GM18505 (cell line): ENCODE data around the gene WDR59.
"Not testable (repeated sequence)": the region's sequence is repeated elsewhere in the genome, so short reads cannot be mapped to it uniquely, and the experiment has no call there.

Experiments
- ATAC-seq: cut with Tn5 transposase; IDR thresholded peaks from one replicate; pipeline ENCODE4 v1.9.1; 2021; ENCODE audit not compliant: unreplicated experiment
- POLR2A ChIP-seq: IDR thresholded peaks from 4 replicates; pipeline ENCODE4 v1.6.1; 2011; ENCODE audit warnings: borderline replicate concordance; ENCODE audit not compliant: insufficient read depth, insufficient read length; ENCODE audit errors: extremely low read depth

Gene WDR59, protein sequence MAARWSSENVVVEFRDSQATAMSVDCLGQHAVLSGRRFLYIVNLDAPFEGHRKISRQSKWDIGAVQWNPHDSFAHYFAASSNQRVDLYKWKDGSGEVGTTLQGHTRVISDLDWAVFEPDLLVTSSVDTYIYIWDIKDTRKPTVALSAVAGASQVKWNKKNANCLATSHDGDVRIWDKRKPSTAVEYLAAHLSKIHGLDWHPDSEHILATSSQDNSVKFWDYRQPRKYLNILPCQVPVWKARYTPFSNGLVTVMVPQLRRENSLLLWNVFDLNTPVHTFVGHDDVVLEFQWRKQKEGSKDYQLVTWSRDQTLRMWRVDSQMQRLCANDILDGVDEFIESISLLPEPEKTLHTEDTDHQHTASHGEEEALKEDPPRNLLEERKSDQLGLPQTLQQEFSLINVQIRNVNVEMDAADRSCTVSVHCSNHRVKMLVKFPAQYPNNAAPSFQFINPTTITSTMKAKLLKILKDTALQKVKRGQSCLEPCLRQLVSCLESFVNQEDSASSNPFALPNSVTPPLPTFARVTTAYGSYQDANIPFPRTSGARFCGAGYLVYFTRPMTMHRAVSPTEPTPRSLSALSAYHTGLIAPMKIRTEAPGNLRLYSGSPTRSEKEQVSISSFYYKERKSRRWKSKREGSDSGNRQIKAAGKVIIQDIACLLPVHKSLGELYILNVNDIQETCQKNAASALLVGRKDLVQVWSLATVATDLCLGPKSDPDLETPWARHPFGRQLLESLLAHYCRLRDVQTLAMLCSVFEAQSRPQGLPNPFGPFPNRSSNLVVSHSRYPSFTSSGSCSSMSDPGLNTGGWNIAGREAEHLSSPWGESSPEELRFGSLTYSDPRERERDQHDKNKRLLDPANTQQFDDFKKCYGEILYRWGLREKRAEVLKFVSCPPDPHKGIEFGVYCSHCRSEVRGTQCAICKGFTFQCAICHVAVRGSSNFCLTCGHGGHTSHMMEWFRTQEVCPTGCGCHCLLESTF

DNA sequence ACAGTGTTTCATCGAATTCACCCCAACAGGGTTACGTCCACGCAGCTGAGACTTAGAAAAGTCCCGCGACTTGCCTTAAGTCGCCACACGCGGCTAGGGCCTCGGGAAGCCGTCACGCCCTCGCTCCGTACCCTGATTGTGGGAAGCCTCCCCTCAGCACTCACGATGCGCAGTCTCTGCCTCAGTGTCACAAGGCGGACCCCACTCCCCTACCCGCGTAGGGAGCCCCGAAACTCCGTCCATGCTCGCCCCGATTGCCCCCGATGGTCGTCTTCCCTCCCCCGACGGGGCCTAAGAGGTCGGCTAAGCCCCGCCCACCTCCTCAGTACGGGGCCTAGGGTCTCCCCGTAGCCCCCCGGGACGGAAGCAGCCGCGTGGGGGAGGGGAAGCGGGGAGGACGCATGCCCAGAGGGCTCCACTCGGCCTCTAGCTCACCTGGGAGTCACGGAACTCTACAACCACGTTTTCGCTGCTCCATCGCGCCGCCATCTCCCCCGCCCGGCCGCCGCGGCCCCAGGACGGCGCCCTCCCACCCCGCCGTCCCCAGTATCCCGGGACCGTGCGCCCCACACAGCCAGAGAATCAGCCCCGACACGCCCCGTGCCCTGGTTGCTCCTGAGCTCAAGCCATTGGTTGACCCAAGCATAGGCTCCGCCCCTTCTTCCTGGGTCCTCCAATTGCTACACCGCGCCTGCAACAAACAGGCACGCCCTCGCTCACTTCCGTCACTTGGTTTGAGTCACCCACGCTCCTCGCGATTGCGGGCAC lies at the start of gene WDR59:
Gene WDR59, minus strand, starts transcription at position 595 of the 768 bp plus-strand sequence. Its CDS starts 106 bp downstream, at position 489.
- ATAC-seq = peak; percentile 100
- peak; percentile 74 for TF ChIP-seq POLR2A

DNA sequence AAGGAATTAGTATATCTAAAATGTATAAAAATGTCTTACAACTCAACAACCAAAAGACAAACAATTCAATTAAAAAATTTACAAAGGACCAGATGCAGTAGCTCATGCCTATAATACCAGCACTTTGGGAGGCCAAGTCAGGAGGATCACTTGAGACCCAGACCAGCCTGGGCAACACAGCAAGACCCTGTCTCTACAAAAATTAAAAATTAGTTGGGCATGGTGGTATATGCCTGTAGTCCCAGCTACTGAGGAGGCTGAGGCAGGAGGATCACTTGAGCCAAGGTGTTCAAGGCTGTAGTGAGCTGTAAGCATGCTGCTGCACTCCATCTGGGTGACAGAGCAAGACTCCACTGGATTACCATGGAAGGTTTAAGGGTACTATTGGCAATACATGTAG lies 47.7 kb upstream of the WDR59 start:
- ATAC-seq = no peak
- TF ChIP-seq POLR2A = no peak

DNA sequence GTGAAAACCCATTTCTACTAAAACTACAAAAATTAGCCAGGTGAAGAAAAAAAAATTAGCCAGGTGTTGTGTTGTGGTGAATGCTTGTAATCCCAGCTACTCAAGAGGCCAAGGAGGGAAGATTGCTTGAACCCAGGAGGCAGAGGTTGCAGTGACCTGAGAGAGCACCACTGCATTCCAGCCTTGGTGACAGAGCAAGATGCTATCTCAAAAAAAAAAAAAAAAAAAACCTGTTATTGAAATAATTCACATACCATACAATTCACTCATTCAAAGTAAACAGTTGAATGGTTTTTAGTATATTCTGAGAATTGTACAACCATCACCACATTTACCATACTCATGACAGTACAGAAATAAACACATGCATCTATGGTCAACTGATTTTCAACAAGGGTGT lies 44.9 kb upstream of the WDR59 start:
- no peak for ATAC-seq
- no peak for TF ChIP-seq POLR2A

DNA sequence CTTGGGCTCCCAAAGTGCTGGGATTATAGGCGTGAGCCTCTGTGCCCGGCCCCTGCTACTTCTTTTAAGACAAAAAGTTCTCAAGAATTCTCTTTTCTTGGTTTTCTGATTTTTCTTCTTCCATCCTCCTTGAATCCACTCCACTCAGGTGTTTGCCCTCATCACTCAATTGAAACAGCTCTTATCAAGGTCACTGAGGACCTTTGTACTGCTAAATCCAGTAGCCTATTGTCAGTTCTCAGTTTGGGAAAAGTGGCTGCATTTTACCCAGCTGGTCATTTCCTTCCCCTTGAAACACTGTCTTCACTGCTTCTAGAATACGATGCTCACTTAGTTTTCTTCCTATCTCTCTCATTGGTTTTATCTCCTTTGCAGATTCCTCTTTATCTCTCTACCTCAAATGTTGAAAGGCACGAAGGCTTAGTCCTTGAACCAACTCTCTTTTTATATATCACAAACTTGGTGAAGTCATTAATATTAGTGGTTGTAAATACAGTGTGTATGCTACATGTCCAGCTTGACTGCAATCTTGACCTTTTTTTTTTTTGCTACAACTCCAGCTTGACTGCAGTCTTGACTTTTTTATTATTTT lies 43.7 kb upstream of the WDR59 start:
- ATAC-seq = no peak
- no peak for TF ChIP-seq POLR2A

DNA sequence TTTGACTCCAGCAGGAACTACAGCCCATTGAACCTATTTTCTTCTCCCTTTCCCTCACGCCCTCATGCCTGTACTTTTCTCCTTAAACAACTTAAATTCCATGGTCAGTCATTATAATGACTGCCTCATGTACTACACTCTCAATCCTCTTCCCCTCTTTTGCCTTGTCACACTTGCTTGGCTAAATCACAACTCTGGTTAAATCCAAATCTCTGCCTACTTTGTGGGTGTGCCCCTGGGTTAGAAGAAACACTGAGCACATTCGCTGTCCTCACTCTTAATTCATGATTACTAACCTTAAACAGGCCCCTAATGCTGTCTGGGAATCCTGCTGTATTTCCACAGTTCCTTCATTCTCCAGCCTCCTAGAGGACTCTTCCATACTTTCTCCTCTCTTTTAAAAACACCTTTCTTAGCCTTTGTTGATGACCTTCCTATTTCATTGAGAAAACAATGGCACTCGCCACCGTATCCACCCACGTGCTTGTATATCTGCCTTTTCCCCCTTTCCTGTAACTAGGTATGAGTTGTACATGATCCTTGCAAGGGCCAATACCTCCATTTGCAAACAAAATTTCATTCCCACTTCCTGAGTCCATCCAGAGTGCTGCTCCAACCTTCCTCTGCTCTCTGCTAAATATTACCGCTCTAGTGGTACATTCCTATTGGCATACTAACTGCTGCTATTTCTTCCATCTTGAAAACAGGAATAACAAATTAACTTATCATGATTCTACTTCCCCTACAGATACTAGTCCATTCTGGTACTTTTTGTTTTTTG lies 42.8 kb upstream of the WDR59 start:
- no peak for ATAC-seq

DNA sequence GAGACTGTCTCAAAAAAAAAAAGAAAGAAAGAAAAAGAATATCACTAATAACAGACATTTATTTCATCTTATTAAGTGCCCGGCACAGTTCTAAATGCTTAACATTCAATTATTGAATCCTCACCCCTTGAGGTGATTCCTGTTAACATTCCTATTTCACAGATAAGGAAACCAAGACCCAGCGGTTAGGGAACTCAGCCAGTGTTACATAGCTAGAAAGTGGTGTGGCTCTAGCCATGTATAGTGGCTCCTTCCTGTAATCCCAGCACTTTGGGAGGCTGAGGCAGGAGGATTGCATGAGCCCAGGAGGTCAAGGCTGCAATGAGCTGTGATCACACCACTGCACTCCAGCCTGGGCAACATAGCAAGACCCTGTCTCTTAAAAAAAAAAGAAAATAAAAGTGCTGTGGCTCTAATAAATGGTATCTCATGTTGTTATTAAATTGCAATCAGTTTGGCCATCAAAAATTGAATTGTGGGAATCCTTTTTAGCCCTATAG lies 42.0 kb upstream of the WDR59 start:
- no peak for TF ChIP-seq POLR2A
- ATAC-seq = no peak

More for the DNA sequence above, 42.8 kb upstream of the WDR59 start:
- no peak for TF ChIP-seq POLR2A

DNA sequence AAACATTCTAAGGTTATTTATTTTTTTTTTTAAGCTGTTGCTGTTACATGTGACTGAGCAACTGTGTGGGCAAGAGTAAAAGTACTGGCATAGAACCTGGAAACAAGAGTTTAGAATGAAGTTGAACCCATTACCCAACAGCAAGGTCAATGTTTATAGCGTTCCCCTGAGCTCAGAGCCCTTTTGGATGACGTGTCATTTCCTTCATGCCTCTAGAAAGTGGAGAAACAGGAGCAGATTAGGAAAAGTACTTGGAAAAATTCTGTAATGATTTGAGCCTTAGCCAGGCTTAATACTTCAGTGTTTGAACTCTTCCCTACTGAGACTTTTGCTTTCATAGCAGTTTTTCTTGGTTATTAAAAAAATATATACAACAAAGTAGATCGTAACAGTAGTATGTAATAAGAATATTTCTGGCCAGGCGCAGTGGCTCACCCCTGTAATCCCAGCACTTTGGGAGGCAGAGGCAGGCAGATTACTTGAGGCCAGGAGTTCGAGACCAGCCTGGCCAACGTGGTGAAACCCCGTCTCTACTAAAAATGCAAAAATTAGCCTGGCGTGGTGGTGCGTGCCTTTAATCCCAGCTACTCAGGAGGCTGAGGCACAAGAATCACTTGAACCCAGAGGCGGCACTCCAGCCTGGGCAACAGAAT lies 41.4 kb upstream of the WDR59 start:
- not testable (repeated sequence) for ATAC-seq

DNA sequence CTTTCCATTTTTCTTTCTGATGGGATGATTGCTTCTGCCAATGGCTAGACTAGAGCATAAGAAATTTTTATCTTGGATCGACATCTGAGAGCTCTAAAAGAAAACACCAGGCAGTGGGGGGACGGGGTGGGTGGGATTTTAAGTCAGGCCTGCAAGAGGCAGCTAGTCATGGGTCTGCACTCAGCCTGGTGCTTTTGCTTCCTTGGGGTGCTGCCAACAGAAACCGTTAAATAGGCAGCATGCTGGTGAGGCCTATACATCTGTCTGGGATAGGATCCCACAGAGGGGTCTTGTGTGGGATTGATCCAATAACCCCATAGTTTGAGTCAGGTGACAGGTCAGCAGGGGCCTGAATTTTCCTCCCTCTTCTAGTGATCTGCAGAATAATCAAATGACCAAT lies 40.8 kb upstream of the WDR59 start:
- ATAC-seq = no peak
- no peak for TF ChIP-seq POLR2A

DNA sequence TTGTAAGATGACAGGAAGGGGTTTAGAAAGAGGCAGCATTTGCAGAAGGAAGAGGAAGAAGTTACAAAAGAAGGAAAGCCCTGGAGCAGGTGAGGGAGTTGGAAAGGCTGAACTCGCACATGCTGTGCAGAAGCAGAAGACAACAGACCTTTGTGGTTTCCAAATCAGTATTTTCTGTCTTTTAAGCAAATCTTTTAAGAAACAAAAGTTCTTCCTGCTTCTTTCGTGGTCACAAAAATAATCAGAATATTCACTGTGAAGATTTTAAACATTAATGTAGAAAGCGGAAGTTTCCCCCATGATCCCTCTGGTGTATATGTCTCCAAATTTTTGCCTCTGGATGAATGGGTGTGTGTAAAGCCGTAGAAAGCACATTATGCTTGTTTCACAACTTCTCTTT lies 39.7 kb upstream of the WDR59 start:
- no peak for ATAC-seq
- TF ChIP-seq POLR2A = no peak

DNA sequence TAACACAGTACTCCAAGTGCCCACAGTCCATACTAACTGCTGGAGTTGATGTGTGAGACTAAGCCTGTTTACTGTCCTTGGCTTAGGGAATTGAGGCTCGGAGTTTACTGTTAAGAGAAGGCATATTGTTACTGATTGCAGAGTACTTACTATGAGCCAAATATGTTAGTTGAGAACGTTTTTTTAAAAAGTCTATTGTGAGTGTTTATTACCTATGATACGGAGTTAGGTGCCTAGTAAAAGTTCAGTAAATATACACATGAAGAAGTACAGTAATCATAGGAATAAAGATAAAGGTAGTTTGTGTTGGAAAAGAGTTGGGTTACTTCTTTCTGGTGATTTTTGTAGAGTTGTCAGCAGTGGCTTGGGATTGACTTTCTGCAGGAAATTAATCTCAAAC lies 39.3 kb upstream of the WDR59 start:
- no peak for TF ChIP-seq POLR2A
- no peak for ATAC-seq

DNA sequence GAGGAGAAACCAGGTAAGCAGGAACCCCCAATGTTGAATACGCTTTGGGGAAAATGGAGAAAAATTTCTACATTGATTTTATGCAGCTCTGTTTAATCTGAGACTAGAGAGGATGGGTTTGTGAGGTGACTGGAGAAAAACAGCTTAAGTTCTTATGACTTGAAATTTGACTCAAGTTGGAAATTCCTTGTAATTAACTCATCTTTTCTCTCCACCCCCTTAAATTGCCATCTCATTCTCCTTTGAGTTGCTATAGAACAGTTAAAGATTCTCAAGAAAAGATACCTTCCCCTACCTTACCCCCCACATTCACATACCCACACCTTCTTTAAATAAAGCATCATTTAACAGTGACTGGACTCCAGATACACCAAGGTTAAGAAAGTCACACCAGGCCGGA lies 38.1 kb upstream of the WDR59 start:
- no peak for TF ChIP-seq POLR2A

DNA sequence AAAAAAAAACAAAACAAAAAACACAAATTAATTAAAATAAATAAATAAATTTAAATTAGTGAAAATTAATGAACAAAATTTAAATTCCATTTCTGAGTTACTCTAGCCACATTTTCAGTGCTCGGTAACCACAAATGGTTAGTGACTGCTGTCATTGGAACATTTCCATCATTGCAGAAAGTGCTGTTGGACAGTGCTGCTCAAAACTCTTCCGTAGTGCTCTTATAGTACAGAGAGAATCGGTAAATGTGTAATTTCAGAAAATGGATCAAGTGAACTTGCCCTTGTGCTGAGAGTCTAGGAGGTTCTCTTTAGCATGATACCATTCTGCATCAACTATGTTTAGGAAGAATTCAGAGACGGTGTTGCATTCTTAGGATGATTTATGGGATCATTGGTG lies 37.6 kb upstream of the WDR59 start:
- no peak for ATAC-seq
- TF ChIP-seq POLR2A = no peak

More for the DNA sequence above, 38.1 kb upstream of the WDR59 start:
- ATAC-seq = no peak

DNA sequence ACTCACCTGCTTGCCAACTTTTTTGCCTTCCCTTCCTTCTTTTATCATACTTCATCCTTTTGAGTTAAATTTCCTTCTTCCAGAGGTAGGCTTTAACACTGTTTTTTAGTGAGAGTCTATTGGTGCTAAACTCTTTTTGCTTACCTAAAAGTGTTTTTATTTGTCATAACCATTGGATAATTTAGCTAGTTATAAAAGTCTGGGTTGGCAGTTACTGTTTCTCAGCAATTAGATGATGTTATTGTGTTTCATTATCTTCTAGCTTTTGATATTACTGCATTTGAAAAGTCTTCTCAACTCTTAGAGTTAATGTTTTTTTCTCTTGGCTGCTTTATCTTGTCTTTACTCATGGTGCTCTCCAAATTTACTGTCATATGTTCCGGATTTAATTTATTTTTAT lies 36.5 kb upstream of the WDR59 start:
- no peak for ATAC-seq
- TF ChIP-seq POLR2A = no peak
